ENCODE data around the gene IDE.

Gene IDE

GRCh38 chr10:92562424-92562823 is 11.5 kb downstream of the IDE start:
- no peak for DNase-seq

- no peak for DNase-seq
Measured at GRCh38 chr10:92559046-92559445, 14.8 kb downstream of the IDE start.

GRCh38 chr10:92553959-92554358 is 19.9 kb downstream of the IDE start:
- DNase-seq = no peak

GRCh38 chr10:92552310-92552709 is 21.6 kb downstream of the IDE start:
- DNase-seq = no peak

GRCh38 chr10:92550924-92551323 is 23.0 kb downstream of the IDE start:
- DNase-seq = no peak

- no peak for DNase-seq
Measured at GRCh38 chr10:92547676-92548075, 26.2 kb downstream of the IDE start.

GRCh38 chr10:92545556-92545955 is 28.3 kb downstream of the IDE start:
- DNase-seq = no peak

- no peak for DNase-seq
Measured at GRCh38 chr10:92544296-92544695, 29.6 kb downstream of the IDE start.

GRCh38 chr10:92542458-92542857 is 31.4 kb downstream of the IDE start:
- DNase-seq = no peak

- no peak for DNase-seq
Measured at GRCh38 chr10:92541583-92541982, 32.3 kb downstream of the IDE start.

- DNase-seq = no peak
Measured at GRCh38 chr10:92538231-92538958, 35.5 kb downstream of the IDE start.

- no peak for DNase-seq
Measured at GRCh38 chr10:92530891-92531535, 42.9 kb downstream of the IDE start.

- no peak for DNase-seq
Measured at GRCh38 chr10:92530421-92530820, 43.5 kb downstream of the IDE start.

GRCh38 chr10:92527716-92528115 is 46.2 kb downstream of the IDE start:
- no peak for DNase-seq

- DNase-seq = no peak
Measured at GRCh38 chr10:92523639-92524038, 50.3 kb downstream of the IDE start.

- peak; percentile 47 to 70 for DNase-seq
Measured at GRCh38 chr10:92517034-92517655, 56.7 kb downstream of the IDE start.

GRCh38 chr10:92508866-92509265 is 65.0 kb downstream of the IDE start:
- no peak for DNase-seq

GRCh38 chr10:92506336-92506735 is 67.6 kb downstream of the IDE start:
- no peak for DNase-seq

GRCh38 chr10:92505044-92505443 is 68.8 kb downstream of the IDE start:
- no peak for DNase-seq

- DNase-seq = no peak
Measured at GRCh38 chr10:92502296-92502808, 71.5 kb downstream of the IDE start.

GRCh38 chr10:92493362-92493761 is 80.5 kb downstream of the IDE start:
- no peak for DNase-seq

- DNase-seq = no peak
Measured at GRCh38 chr10:92492748-92493240, 81.1 kb downstream of the IDE start.

- no peak for DNase-seq
Measured at GRCh38 chr10:92490387-92490786, 83.5 kb downstream of the IDE start.

- no peak for DNase-seq
Measured at GRCh38 chr10:92486637-92487036, 87.3 kb downstream of the IDE start.

Data from activated CD4-positive, alpha-beta T cell treated with anti-CD3 and anti-CD28 coated beads, Interleukin-2, amount 50 U/mL, for 48 hours (primary cell).